Measurements from ENCODE around the gene SLCO2A1.

DNA sequence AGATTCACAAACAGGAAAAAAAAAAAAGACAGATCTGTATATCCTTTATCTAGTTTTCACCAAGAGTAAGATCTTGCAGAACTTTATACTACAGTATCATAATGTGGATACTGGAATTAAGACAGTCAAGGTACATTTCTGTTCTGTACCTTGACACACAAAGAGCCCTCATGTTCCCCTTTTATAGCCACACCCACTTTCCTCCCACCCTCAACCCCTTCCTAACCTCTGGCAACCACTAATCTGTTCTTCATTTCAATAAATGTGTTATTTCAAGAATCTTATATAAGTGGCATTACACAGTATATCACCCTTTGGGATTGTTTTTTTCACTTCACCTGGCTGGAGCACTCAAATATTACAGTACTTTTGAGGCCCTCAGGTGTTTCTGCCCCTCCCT lies 130.4 kb downstream of the SLCO2A1 start:
- TF ChIP-seq CTCF (IDR thresholded peaks at IDR 0.05) (no peak), POLR2A (IDR thresholded peaks at IDR 0.05) (no peak)

Measured in body of pancreas (tissue), 4 donors.